K562 (cell line): ENCODE measurements around the gene C1orf56. TPM values are rescaled to one million over a fixed set of nuclear protein-coding genes. Genes with fewer than 3 reads are reported as not detected.

Experiments
- AFF4 ChIP-seq: sonication (generic); formaldehyde crosslinking; IDR thresholded peaks from 2 replicates; pipeline ENCODE4 v1.8.0; 2023; ENCODE audit warnings: mild to moderate bottlenecking, missing genetic modification reagents
- DDX20 ChIP-seq: fragments of 450-650 bp; IDR thresholded peaks from 2 replicates; pipeline ENCODE4 v1.6.1; 2016; ENCODE audit warnings: missing genetic modification characterization, low read depth, mild to moderate bottlenecking, missing compliant biosample characterization, moderate library complexity
- ETV5 ChIP-seq: sonication (generic); formaldehyde crosslinking; IDR thresholded peaks from 2 replicates; pipeline ENCODE4 v1.4.0; 2020; ENCODE audit warnings: low read depth, mild to moderate bottlenecking, missing genetic modification reagents
- ETV6 ChIP-seq, 3 experiments: fragments of 150-350 bp in 1 of 3; sonication (generic) in 1 of 3; formaldehyde crosslinking in 1 of 3; IDR thresholded peaks; 2 replicates each; pipeline versions ENCODE4 v1.6.1 to v1.8.0; 2014 to 2022; ENCODE audit warnings: borderline replicate concordance in 2 of 3, low read depth in 2 of 3, antibody characterized with exemption in 1 of 3, low read length in 1 of 3, mild to moderate bottlenecking in 1 of 3, missing genetic modification reagents in 1 of 3
- FOXM1 ChIP-seq, 2 experiments: fragments of 450-650 bp in 1 of 2; sonication (generic) in 1 of 2; formaldehyde crosslinking in 1 of 2; IDR thresholded peaks; 2 replicates each; pipeline versions ENCODE4 v1.6.1 to v1.9.0; 2017 to 2022; ENCODE audit warnings: low read depth in 2 of 2, mild to moderate bottlenecking in 2 of 2, missing genetic modification reagents in 1 of 2, moderate library complexity in 1 of 2
- HLTF ChIP-seq: fragments of 450-650 bp; IDR thresholded peaks from 2 replicates; pipeline ENCODE4 v1.6.1; 2016
- MED1 ChIP-seq: sonication (generic); formaldehyde crosslinking; IDR thresholded peaks from 2 replicates; pipeline ENCODE4 v1.8.1; 2023; ENCODE audit warnings: missing genetic modification reagents, borderline replicate concordance
- POLR2G ChIP-seq: fragments of 200-400 bp; formaldehyde crosslinking; IDR thresholded peaks from 2 replicates; pipeline ENCODE4 v1.6.1; 2017; ENCODE audit warnings: low read depth, mild to moderate bottlenecking, antibody characterized with exemption, low read length, moderate library complexity
- RBM15 ChIP-seq: fragments of 200-400 bp; formaldehyde crosslinking; IDR thresholded peaks from 2 replicates; pipeline ENCODE4 v1.6.1; 2018; ENCODE audit warnings: mild to moderate bottlenecking, low read length, moderate library complexity; ENCODE audit not compliant: insufficient read depth
- RFX1 ChIP-seq: fragments of 450-650 bp; IDR thresholded peaks from 2 replicates; pipeline ENCODE4 v1.6.1; 2016; ENCODE audit warnings: mild to moderate bottlenecking, moderate library complexity
- SMAD3 ChIP-seq: fragments of 450-650 bp; formaldehyde crosslinking; conservative IDR thresholded peaks from 2 replicates; pipeline ENCODE4 v1.4.0; 2020; ENCODE audit warnings: mild to moderate bottlenecking
- ZNF239 ChIP-seq: fragments of 250-450 bp; sonication (Bioruptor Pico); IDR thresholded peaks from 2 replicates; pipeline ENCODE4 v1.4.0; 2020; ENCODE audit warnings: mild to moderate bottlenecking
- ZNF347 ChIP-seq: fragments of 450-650 bp; formaldehyde crosslinking; IDR thresholded peaks from 2 replicates; pipeline ENCODE4 v1.4.0; 2020; ENCODE audit warnings: low read depth, mild to moderate bottlenecking, moderate library complexity
- ZZZ3 ChIP-seq: fragments of 450-650 bp; IDR thresholded peaks from 2 replicates; pipeline ENCODE4 v1.6.1; 2016; ENCODE audit warnings: antibody characterized with exemption, mild to moderate bottlenecking, moderate library complexity
- polyA plus RNA-seq, 8 experiments: library from polyadenylated mRNA; depleted of rRNA in 4 of 8; stranded (reverse) in 5 of 8; unstranded in 3 of 8; fragments of >200 nt; fragmentation: Nextera tagmentation in 2 of 8; fragmentation: Illumina TruSeq in 1 of 8; extraction: Ambion mirVana in 2 of 8; extraction: Trizol in 1 of 8; gene quantifications; 2 replicates each; pipeline versions ENCODE4 v1.2.1 to v1.2.3, GENCODE V29; 2011 to 2014; ENCODE audit warnings: inconsistent platforms in 1 of 8, missing spikeins in 1 of 8
- total RNA-seq, 7 experiments: library from RNA; depleted of rRNA in 6 of 7; stranded (reverse); fragments of >200 nt in 6 of 7; fragmentation: Illumina TruSeq in 2 of 7; extraction: Trizol in 2 of 7; gene quantifications; 2 replicates each; pipeline versions ENCODE4 v1.2.1 to v1.2.3, GENCODE V29; 2011 to 2021; ENCODE audit warnings: low replicate concordance in 1 of 7

C1orf56 gene
- total and polyA plus RNA-seq, 9 of the 15 experiments (the other 6 are each of a cell fraction or from before 2014, with no cell fraction given) = 0.18 to 15.7 (median 1.1) TPM

GRCh38 chr1:151037032-151037431 is 10.5 kb upstream of the C1orf56 start (continued):
- no peak for TF ChIP-seq AFF4 (CRISPR knock-in tag)
- TF ChIP-seq ZZZ3 = no peak
- no peak for TF ChIP-seq HLTF
- no peak for TF ChIP-seq ETV5
- no peak for TF ChIP-seq POLR2G
- no peak for TF ChIP-seq DDX20 (tag)
- no peak for TF ChIP-seq MED1 (CRISPR knock-in tag)
- TF ChIP-seq FOXM1 (IDR thresholded peaks at IDR 0.05; ENCODE audit: low read depth) = no peak
- no peak for TF ChIP-seq FOXM1 (CRISPR knock-in tag; IDR thresholded peaks at IDR 0.05; ENCODE audit: low read depth)
- TF ChIP-seq ETV6 (IDR thresholded peaks at IDR 0.05; ENCODE audit: borderline replicate concordance in 1 of 2, low read depth in 2 of 2, low read length in 1 of 2) = no peak
- TF ChIP-seq ETV6 (CRISPR knock-in tag; IDR thresholded peaks at IDR 0.05; ENCODE audit: borderline replicate concordance) = no peak
- no peak for TF ChIP-seq RBM15
- TF ChIP-seq ZNF239 = no peak
- TF ChIP-seq ZNF347 = no peak
- no peak for TF ChIP-seq SMAD3 (CRISPR knock-in tag)
- TF ChIP-seq RFX1 = no peak
- TF ChIP-seq, all 486 proteins: peak for 0
